HL-60 (cell line): ENCODE data around the gene PLA2G6.

Source experiments
- DNase-seq, 2 experiments: peaks; one replicate each; pipeline ENCODE4 v3.0.0-alpha.2; 2010 to 2020; ENCODE audit warnings: low read depth in 1 of 2, low spot score in 1 of 2
- H3K27ac ChIP-seq: fragments of 250-450 bp; sonication (Bioruptor Pico); replicated peaks from 2 replicates; pipeline ENCODE4 v1.5.1; 2020; ENCODE audit warnings: mild to moderate bottlenecking, moderate library complexity
- H3K27me3 ChIP-seq: fragments of 250-450 bp; sonication (Bioruptor Pico); 2 replicates; pipeline ENCODE4 v1.5.1; 2021; ENCODE audit warnings: mild to moderate bottlenecking, moderate library complexity; ENCODE audit not compliant: insufficient read depth, poor library complexity, severe bottlenecking
- H3K4me3 ChIP-seq: replicated peaks from 2 replicates; pipeline ENCODE4 v1.5.1; 2011; ENCODE audit warnings: mild to moderate bottlenecking, control low read depth, low read length; ENCODE audit not compliant: insufficient read depth
- GABPA ChIP-seq: IDR thresholded peaks from 2 replicates; pipeline ENCODE4 v1.6.1; 2012; ENCODE audit warnings: low read depth
- POLR2AphosphoS5 ChIP-seq: IDR thresholded peaks from 2 replicates; pipeline ENCODE4 v1.6.1; 2012; ENCODE audit warnings: low read depth
- SPI1 ChIP-seq: IDR thresholded peaks from 2 replicates; pipeline ENCODE4 v1.6.1; 2012; ENCODE audit warnings: low read depth, mild to moderate bottlenecking, borderline replicate concordance
- TF ChIP-seq, protein P1 (sequence below): IDR thresholded peaks from 2 replicates; pipeline ENCODE4 v1.6.1; 2012; ENCODE audit warnings: low read depth; ENCODE audit not compliant: insufficient replicate concordance
- TF ChIP-seq, protein P2 (sequence below): IDR thresholded peaks from one replicate; pipeline ENCODE4 v1.5.1; 2011; ENCODE audit warnings: low read length, control low read depth, inconsistent platforms; ENCODE audit not compliant: insufficient read depth

Gene PLA2G6

DNA sequence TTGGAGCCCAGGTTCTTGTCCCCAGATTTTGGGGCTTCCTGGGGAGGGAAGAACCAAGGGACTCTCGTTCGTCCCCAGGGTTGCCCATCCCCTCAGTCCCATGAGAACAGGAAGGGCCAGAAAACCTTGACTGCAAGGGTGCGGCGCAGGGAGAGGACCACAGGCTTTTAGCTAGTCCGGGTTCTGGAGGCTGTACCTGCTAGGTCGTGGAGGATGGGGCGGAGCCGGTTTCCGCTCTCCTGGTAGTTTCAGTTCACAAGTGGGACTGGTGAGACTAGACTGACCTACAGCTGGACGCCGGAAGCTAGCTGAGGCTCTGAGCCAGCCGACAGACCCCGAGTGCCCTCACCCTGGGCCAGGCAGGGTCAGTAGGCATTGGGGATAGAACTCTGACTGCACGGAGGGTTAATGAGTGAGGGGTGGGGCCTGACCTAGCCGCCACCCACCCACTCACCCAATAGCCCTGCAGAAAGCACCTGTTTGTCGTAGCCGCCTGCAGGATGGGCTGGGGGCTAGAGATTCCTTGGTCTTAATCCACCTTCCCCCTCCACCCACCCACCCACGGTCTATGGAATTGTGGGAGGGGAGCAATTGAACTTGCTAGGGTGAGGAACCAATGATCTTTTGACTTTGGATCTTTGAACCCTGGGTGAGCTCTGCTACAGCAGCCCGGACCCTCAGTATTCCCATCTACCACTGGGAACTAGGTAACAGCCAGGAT, 21.6 kb upstream of the PLA2G6 start:
- no peaks in the 10 kb centered on the region for H3K27me3 ChIP-seq
- peak overlapping the region; percentile 74 for H3K4me3 ChIP-seq
- no peak overlapping the region for H3K27ac ChIP-seq
- no peak for DNase-seq
- TF ChIP-seq GABPA (no peak), SPI1 (no peak), POLR2AphosphoS5 (no peak)
- TF ChIP-seq, protein P1, sequence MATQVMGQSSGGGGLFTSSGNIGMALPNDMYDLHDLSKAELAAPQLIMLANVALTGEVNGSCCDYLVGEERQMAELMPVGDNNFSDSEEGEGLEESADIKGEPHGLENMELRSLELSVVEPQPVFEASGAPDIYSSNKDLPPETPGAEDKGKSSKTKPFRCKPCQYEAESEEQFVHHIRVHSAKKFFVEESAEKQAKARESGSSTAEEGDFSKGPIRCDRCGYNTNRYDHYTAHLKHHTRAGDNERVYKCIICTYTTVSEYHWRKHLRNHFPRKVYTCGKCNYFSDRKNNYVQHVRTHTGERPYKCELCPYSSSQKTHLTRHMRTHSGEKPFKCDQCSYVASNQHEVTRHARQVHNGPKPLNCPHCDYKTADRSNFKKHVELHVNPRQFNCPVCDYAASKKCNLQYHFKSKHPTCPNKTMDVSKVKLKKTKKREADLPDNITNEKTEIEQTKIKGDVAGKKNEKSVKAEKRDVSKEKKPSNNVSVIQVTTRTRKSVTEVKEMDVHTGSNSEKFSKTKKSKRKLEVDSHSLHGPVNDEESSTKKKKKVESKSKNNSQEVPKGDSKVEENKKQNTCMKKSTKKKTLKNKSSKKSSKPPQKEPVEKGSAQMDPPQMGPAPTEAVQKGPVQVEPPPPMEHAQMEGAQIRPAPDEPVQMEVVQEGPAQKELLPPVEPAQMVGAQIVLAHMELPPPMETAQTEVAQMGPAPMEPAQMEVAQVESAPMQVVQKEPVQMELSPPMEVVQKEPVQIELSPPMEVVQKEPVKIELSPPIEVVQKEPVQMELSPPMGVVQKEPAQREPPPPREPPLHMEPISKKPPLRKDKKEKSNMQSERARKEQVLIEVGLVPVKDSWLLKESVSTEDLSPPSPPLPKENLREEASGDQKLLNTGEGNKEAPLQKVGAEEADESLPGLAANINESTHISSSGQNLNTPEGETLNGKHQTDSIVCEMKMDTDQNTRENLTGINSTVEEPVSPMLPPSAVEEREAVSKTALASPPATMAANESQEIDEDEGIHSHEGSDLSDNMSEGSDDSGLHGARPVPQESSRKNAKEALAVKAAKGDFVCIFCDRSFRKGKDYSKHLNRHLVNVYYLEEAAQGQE: no peak
- TF ChIP-seq, protein P2, sequence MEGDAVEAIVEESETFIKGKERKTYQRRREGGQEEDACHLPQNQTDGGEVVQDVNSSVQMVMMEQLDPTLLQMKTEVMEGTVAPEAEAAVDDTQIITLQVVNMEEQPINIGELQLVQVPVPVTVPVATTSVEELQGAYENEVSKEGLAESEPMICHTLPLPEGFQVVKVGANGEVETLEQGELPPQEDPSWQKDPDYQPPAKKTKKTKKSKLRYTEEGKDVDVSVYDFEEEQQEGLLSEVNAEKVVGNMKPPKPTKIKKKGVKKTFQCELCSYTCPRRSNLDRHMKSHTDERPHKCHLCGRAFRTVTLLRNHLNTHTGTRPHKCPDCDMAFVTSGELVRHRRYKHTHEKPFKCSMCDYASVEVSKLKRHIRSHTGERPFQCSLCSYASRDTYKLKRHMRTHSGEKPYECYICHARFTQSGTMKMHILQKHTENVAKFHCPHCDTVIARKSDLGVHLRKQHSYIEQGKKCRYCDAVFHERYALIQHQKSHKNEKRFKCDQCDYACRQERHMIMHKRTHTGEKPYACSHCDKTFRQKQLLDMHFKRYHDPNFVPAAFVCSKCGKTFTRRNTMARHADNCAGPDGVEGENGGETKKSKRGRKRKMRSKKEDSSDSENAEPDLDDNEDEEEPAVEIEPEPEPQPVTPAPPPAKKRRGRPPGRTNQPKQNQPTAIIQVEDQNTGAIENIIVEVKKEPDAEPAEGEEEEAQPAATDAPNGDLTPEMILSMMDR: no peak

DNA sequence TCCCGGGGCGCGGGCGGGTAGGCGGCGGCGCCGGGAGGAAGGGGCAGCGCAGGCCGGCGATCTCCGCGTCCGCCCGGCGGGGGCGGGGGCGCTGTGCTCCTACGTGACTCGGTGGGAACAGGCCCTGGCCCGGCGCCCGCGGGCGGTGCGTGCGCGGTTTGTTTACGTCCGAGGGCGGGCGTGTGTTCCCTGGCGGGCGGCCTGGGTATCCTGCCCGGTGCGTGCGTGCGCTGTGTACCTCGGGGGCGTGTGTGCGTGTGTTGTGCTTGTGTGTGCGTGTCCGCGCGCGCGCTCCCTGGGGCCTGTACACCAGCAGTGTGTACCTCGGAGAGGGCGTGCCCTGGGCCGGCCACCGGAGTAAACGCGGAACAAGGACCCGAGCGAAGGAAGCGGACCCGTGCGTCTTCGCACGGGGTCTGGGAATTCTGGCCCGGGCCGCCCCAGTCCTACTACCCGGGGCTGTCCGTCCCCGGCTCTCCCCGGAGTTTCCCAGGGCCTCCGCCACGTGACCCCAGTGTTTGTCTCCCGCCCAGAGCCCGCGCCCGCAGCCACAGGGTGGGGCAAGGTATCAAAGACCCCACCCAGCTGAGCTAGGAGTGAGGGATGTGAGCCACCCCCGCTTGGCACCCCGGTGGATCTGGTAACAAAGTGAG, 20.9 kb upstream of the PLA2G6 start:
- peak; percentile 35 to 65 for DNase-seq
- Histone ChIP-seq H3K27me3 (no peaks in the 10 kb centered on the region), H3K4me3 (peak overlapping the region; percentile 74), H3K27ac (no peak overlapping the region)
- TF ChIP-seq GABPA (no peak), POLR2AphosphoS5 (no peak; the same call in 1 of the 2 replicates), SPI1 (no peak)
- TF ChIP-seq, protein P2: no peak
- TF ChIP-seq, protein P1: no peak

DNA sequence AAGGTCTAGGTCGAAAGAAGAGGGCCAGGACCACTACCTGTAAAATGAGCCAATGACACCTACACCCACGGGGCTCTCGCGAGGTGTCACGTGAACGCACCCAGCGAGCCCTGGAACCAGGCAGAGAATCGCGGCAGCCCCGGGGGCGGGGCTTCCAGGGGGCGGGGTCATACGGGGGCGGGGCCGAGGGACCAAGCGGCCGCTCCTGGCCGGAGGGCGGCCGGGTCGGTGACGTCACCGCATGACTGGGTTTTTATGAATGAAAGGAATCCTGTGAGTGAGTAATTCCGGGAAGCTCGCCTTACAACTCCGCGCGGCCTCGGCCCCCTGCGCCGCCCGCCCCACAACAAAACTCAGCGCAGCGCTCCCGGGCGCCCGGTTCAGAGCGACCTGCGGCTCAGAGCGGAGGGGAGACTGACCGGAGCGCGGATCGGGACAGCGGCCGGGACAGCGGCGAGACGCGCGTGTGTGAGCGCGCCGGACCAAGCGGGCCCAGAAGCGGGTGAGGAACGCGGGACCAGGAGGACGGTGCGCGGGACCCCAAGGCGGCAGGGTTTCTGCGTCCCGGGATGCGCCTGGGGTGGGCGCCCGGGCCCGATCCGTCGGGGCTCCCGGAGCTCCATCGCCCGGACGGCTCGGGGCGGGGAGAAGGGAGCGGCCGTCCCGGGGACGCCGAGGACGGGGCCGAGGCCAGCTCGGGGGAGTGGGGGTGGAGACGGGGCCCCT, 20.2 kb upstream of the PLA2G6 start, which contains the start of gene MAFF:
TSS of gene MAFF (plus strand) at position 284 of the 726 bp plus-strand sequence. CDS start 11,860 bp downstream, outside the sequence.
- no peak for TF ChIP-seq GABPA
- Histone ChIP-seq H3K4me3 (peak within 1 kb of the TSS; percentile 74), H3K27me3 (no peaks in the 10 kb centered on the region), H3K27ac (0 out of 2 replicates have a peak within 1 kb of the TSS, but pooled peaks have one; percentile 27)
- DNase-seq: peak; percentile 83 to 86

DNA sequence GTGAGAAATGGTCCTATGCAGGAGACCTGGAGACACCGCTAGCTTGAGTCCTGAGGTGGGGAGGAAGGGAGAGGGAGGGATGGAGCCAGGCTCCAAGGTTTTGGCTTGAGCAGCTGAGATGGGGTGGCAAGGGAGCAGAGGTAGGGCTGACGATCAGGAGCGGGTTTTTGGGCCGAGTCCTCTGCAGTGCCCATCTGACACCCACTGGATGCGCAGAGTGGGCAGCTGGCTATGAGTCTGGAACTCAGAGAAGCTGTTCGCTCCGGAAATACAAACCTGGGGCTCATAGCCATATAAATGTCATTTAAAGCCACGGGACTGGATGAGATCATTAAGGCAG, 19.7 kb upstream of the PLA2G6 start:
- TF ChIP-seq, protein P1: no peak
- Histone ChIP-seq H3K27me3 (no peaks in the 10 kb centered on the region), H3K27ac (no peak overlapping the region), H3K4me3 (peak overlapping the region; percentile 74; the same call in 1 of the 2 replicates)
- DNase-seq: no peak
